Tibial nerve (tissue), 4 donors: ENCODE results near the gene GOSR1.
"Not testable (repeated sequence)": the region's sequence is repeated elsewhere in the genome, so short reads cannot be mapped to it uniquely, and the experiment has no call there.

Experiments
- CTCF ChIP-seq, 5 experiments: fragments of 200-600 bp in 3 of 5; fragments of 450-650 bp in 2 of 5; sonication (generic) in 3 of 5; IDR thresholded peaks; one replicate each; pipeline ENCODE4 v1.5.1; 2016 to 2019; ENCODE audit warnings: antibody characterized with exemption in 5 of 5, mild to moderate bottlenecking in 3 of 5, moderate library complexity in 2 of 5
- EP300 ChIP-seq, 2 donors: sonication (generic); formaldehyde crosslinking; IDR thresholded peaks; one replicate each; pipeline ENCODE4 v1.6.1; 2017; ENCODE audit warnings: antibody characterized with exemption in 2 of 2, mild to moderate bottlenecking in 1 of 2

DNA sequence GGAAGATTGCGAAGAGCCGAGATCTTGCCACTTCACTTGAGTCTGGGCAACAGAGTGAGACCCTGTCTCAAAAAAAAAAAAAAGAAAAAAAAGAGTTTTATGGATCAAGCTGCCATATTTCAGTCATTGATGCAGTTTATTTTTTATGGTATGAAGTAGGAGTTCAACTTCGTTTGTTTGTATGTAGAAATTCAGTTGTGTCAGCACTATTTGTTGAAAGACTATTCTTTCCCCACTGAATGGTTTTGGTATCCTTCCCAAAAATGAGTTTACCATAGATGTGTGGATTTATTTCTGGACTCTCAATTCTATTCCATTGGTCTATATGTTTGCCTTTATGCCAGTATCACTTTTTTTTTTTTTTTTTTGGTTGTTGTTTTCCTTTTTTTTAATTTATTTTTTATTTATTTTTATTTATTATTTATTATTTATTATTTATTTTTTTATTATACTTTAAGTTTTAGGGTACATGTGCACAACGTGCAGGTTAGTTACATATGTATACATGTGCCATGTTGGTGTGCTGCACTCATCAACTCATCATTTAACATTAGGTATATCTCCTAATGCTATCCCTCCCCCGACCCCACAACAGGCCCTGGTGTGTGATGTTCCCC, 18.3 kb upstream of the GOSR1 start:
- TF ChIP-seq EP300, CTCF (IDR thresholded peaks at IDR 0.05): not testable (repeated sequence)
